ENCODE data around the gene ZNF521. TPM values are rescaled to one million over a fixed set of nuclear protein-coding genes. Genes with fewer than 3 reads are reported as not detected.

The ZNF521 gene
- total and polyA plus RNA-seq, 2 donors (not counting 3 experiments of a cell fraction or from before 2014, with no cell fraction given) = 111 to 168 TPM

DNA sequence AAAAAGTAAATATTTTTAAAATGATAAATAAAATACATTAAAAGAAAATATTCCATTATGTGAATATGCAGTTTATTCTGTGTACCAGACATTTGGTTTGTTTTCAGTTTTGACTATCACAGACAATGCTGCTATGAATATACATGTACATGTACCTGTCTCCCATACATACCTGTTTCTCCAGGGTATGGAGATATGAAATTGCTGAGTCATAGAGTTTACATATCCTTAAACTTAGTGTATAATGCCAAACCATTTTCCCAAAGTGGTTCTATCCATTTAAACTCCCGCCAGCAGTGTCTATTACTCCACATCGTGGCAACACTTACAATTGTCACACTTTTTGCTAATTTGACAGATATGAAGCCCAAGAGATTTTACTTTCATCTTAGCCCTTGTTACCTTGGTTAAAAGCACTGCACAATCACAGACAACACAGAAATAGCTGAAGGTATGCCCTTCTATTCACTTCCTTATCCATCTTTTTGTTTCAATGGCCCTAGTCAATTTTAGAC, 56.3 kb downstream of the ZNF521 start:
- intact Hi-C loops (cut with micrococcal nuclease) = no loop called here

More for the DNA sequence above, 56.3 kb downstream of the ZNF521 start:
- peaks cover 3 to 5% of the 10 kb centered on the region in 2 experiments for H3K36me3 ChIP-seq (ENCODE audit: control insufficient read depth in 2 of 2, extremely low read depth in 1 of 2, insufficient read depth in 2 of 2, low read length in 2 of 2)
- no peaks in the 10 kb centered on the region for H3K9me3 ChIP-seq (replicated peaks; ENCODE audit: control insufficient read depth, insufficient read depth, low read length)
- no peaks in the 10 kb centered on the region for H3K27me3 ChIP-seq (ENCODE audit: control insufficient read depth in 2 of 2, insufficient read depth in 2 of 2, low read length in 2 of 2)
- H4K20me1 ChIP-seq (replicated peaks; ENCODE audit: control insufficient read depth, extremely low read depth, insufficient read depth, low read length) = no peaks in the 10 kb centered on the region
- H3K4me2 ChIP-seq (ENCODE audit: insufficient read depth, low read length) = no peak overlapping the region
- H3K9me1 ChIP-seq (replicated peaks; ENCODE audit: control insufficient read depth, extremely low read depth, insufficient read depth, low read length) = no peaks in the 10 kb centered on the region
- H3K27ac ChIP-seq (ENCODE audit: insufficient read depth, low read depth, low read length) = no peak overlapping the region
- peaks cover 65% of the 10 kb centered on the region for H3K79me2 ChIP-seq (ENCODE audit: control insufficient read depth, insufficient read depth, low read length)
- POLR2A ChIA-PET = no interaction called here
- CTCF ChIA-PET = no interaction called here
- no peak overlapping the region for H2AFZ ChIP-seq (ENCODE audit: low read depth, low read length)
- no peak overlapping the region for H3K4me3 ChIP-seq (replicated peaks in 1 of 3; ENCODE audit: insufficient read depth in 1 of 3, low read depth in 1 of 3, low read length in 3 of 3)
- H3K4me1 ChIP-seq (ENCODE audit: control insufficient read depth, extremely low read depth, insufficient read depth, low read length) = peaks cover 34% of the 10 kb centered on the region
- dilution Hi-C loops (cut with MboI; ENCODE audit: extremely low pct_ligation_motif_present, low sequenced_read_pairs) = no loop called here
- no TSS peak for BruUV-seq (replicated peaks)
- FAIRE-seq (no peak), DNase-seq (ENCODE audit: low read depth, low spot score) (no peak)
- TF ChIP-seq, protein P1, sequence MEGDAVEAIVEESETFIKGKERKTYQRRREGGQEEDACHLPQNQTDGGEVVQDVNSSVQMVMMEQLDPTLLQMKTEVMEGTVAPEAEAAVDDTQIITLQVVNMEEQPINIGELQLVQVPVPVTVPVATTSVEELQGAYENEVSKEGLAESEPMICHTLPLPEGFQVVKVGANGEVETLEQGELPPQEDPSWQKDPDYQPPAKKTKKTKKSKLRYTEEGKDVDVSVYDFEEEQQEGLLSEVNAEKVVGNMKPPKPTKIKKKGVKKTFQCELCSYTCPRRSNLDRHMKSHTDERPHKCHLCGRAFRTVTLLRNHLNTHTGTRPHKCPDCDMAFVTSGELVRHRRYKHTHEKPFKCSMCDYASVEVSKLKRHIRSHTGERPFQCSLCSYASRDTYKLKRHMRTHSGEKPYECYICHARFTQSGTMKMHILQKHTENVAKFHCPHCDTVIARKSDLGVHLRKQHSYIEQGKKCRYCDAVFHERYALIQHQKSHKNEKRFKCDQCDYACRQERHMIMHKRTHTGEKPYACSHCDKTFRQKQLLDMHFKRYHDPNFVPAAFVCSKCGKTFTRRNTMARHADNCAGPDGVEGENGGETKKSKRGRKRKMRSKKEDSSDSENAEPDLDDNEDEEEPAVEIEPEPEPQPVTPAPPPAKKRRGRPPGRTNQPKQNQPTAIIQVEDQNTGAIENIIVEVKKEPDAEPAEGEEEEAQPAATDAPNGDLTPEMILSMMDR (IDR thresholded peaks at IDR 0.05; ENCODE audit: extremely low read depth in 1 of 2, insufficient read depth in 1 of 2, low read depth in 1 of 2, low read length in 2 of 2) = no peak
- TF ChIP-seq MYC (IDR thresholded peaks at IDR 0.05; ENCODE audit: low read depth, low read length) (no peak), EZH2 (IDR thresholded peaks at IDR 0.05; ENCODE audit: borderline replicate concordance, low read depth, low read length, severe bottlenecking) (no peak), JUN (IDR thresholded peaks at IDR 0.05; ENCODE audit: borderline replicate concordance, insufficient read depth, insufficient read length, low read depth) (no peak), POLR2A (IDR thresholded peaks at IDR 0.05; ENCODE audit: low read depth, low read length) (no peak), GATA2 (IDR thresholded peaks at IDR 0.05; ENCODE audit: insufficient read depth, insufficient read length, low read depth, low read length) (no peak), POLR2AphosphoS5 (IDR thresholded peaks at IDR 0.05; ENCODE audit: insufficient read depth, low read depth, low read length) (no peak), FOS (IDR thresholded peaks at IDR 0.05; ENCODE audit: borderline replicate concordance, insufficient read depth, low read length) (no peak)
- TF ChIP-seq, protein P2, sequence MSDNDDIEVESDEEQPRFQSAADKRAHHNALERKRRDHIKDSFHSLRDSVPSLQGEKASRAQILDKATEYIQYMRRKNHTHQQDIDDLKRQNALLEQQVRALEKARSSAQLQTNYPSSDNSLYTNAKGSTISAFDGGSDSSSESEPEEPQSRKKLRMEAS (IDR thresholded peaks at IDR 0.05; ENCODE audit: insufficient read depth, insufficient read length) = no peak
- no peak overlapping the region for H3K9ac ChIP-seq (replicated peaks; ENCODE audit: extremely low read depth, insufficient read depth, low read length)

All from endothelial cell of umbilical vein (primary cell).